GM19324 (cell line): ENCODE data around the gene DCUN1D2.

ENCODE experiments used
- ATAC-seq: cut with Tn5 transposase; IDR thresholded peaks from one replicate; pipeline ENCODE4 v1.9.1; 2021; ENCODE audit warnings: mild to moderate bottlenecking, moderate library complexity; ENCODE audit not compliant: unreplicated experiment, low FRiP score

The DCUN1D2 gene

DNA sequence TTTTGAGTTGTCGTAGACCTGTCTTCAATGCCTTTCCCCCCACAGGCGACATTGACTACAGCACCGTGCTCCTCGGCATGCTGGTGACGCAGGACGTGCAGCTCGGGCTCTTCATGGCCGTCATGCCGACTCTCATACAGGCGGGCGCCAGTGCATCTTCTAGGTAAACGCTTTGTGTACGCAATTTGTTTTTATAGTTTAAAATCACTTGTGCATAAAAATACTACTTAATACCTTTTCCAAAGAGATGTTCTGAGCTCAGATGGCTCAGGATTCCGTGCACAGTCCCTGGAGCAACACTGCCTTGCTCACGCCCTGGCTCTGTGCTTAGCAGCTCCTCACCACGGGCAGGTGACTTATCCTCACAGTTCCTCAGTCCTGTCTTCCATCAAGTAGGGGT is 30.1 kb upstream of the DCUN1D2 start:
- no peak for ATAC-seq

- ATAC-seq, result no peak
These were observed 29.0 kb upstream of the DCUN1D2 start for GRCh38 chr13:113519556-113519955.

- no peak for ATAC-seq
These were observed 27.7 kb upstream of the DCUN1D2 start for GRCh38 chr13:113518076-113518803.

DNA sequence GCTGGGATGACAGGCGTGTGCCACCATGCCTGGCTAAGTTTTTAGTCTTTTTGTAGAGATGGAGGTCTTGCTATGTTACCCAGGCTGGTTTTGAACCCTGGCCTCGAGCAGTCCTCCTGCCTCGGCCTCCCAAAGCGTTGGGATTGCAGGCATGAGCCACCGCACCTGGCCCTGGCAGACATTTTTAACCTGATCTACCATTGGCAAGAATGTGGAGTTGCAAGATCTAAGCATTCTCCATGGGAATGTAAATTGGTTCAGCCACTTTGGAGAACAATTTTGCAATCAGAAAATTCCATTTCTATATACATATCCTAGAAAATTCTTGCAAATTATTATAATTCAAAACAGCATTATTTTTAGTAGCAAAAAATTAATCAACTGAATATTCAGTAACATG is 24.3 kb upstream of the DCUN1D2 start:
- ATAC-seq, result no peak

- ATAC-seq, result no peak
These were observed 23.2 kb upstream of the DCUN1D2 start for GRCh38 chr13:113513761-113514160.

DNA sequence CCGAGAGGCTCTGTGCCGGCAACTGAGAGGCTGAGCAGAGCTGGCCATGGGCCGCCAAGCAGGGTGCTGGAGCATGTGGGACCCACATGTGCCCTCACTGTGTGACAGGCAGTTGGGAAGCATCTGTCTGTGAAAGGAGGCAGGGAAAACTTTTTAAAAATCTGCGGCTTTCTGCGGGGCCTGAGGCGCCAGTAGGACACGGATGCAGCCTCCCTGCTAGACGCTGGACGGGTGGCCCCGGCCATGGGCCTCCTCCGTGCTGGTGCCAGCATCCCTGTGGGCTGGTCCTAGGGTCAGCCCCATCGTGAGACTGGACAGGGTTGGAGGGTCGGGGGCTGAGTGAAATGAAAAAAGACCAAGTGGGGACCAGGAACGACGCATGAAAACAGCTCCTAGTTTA is 20.9 kb upstream of the DCUN1D2 start:
- ATAC-seq, result no peak

- ATAC-seq, result no peak
These were observed 20.4 kb upstream of the DCUN1D2 start for GRCh38 chr13:113510871-113511270.

DNA sequence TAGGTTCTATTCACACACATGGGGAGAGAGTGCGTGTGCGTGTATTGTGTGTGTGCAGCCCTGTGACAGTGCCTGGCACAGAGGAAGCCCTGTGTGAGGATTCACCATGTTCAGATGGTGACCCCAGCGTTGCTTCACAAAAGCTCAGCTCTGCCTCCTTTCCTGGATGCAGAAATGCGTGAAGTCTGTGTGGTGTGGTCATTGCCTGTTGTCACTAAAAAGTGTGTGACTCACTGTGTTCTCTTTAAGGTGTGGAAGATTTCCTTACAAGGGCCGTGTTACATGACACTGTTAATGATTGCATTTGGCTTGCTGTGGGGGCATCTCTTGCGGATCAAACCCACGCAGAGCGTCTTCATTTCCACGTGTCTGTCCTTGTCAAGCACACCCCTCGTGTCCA is 19.5 kb upstream of the DCUN1D2 start:
- ATAC-seq, result no peak

DNA sequence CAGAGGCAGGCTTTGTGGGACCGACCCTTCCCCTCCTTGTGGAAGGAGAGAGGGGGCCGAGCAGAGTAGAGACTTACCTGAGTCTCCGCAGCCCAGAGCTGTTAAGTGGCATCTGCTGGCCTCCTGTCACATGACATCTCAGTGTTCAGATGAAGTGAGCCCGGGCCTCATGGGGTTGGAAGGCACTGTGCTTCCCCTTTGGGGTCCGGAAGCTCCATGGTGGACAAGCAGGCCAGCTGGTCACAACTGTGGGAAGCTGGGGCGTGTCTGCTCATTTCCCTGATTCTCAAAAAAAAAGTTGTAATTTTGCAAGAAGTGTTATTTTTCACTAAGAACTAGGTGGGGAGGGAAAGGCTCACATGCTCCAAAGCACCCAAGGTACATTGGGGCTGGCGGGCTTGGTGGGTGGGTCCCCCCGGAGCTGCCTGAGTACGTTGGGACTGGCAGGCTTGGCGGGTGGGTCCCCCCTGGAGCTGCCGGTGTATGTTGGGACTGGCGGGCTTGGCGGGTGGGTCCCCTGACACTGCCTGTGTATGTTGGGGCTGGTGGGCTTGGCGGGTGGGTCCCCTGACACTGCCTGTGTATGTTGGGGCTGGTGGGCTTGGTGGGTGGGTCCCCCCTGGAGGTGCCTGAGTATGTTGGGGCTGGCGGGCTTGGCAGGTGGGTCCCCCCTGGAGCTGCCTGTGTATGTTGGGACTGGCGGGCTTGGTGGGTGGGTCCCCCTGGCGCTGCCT is 18.2 kb upstream of the DCUN1D2 start:
- ATAC-seq, result no peak

DNA sequence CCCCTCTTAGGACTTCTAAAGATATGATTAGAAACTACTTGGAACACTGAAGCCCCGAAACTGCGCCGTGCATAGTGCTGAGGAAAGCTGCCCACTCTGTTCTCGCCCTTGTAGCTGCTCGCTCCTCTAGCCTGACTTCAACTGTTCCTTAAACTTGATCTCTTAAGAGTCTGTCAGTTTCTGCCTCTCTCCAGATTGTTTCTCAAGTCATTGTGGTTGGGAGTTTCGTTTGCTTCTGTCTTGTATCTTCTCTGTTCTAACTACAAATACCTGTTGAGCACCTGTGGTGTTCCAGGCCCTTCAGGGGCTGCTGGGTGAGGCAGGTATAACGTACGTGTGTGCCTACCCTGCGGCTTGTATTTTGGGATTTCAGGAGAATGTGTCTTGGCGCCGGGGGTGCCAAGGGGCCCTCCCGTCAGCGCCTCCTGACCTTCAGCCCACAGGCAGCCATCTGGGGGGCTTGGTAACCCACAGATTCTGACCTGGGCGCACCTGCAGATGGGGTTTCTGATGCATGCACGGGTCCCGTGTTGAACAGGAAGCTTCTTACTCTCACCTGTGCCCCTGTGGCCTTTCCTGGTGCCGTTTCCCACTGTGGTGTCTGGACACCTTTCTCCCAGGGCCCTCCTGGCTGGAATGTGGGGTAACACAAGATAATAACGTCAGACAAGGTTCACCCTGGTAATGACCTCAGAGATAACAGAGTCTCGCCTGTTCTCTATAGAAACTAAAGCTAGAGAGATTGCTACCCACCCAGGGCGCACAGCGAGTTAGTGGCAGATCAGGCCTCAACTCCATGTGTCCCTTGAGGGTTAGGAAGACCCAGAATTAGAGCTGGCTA is 17.2 kb upstream of the DCUN1D2 start:
- no peak for ATAC-seq

DNA sequence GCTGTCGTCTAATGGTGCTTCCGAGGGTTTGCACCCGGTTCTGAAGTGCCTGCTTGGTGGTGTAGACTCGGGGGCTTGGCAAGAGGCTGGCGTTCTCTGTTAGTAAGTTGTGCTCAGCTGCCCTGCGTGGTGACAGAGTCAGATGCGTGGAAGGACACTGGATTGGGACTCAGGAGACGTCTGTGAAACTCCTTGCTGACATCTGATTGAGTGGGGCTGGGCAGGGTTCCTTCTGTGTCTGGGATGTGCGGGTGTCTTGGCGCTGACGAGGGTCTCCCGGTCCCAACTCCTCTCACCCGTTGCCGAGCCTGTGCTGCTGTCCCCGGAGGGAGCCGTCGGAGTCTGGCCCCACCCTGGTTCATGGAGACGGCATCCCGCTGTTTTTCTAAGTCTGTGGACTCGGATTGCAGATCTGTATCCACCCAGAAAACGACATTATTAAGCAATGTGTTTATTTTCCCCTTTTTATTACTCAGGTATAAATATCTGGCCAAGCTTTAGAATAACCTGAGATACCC is 16.4 kb upstream of the DCUN1D2 start:
- no peak for ATAC-seq

GRCh38 chr13:113506025-113506685 is 15.6 kb upstream of the DCUN1D2 start:
- ATAC-seq, result no peak

- no peak for ATAC-seq
These were observed 12.2 kb upstream of the DCUN1D2 start for GRCh38 chr13:113502686-113503085.

GRCh38 chr13:113500530-113501265 is 10.2 kb upstream of the DCUN1D2 start:
- no peak for ATAC-seq

GRCh38 chr13:113499936-113500335 is 9.4 kb upstream of the DCUN1D2 start:
- no peak for ATAC-seq

GRCh38 chr13:113498905-113499304 is 8.4 kb upstream of the DCUN1D2 start:
- ATAC-seq, result no peak

DNA sequence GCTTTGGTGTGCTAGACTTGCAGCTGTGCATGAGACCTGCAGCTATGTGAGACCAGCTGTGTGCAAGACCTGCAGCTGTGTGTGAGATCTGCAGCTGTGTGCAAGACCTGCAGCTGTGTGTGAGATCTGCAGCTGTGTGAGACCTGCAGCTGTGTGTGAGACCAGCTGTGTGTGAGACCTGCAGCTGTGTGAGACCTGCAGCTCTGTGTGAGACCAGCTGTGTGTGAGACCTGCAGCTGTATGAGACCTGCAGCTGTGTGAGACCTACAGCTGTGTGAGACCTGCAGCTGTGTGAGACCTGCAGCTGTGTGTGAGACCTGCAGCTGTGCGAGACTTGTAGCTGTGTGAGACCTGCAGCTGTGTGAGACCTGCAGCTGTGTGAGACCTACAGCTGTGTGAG is 6.7 kb upstream of the DCUN1D2 start:
- ATAC-seq, result no peak

DNA sequence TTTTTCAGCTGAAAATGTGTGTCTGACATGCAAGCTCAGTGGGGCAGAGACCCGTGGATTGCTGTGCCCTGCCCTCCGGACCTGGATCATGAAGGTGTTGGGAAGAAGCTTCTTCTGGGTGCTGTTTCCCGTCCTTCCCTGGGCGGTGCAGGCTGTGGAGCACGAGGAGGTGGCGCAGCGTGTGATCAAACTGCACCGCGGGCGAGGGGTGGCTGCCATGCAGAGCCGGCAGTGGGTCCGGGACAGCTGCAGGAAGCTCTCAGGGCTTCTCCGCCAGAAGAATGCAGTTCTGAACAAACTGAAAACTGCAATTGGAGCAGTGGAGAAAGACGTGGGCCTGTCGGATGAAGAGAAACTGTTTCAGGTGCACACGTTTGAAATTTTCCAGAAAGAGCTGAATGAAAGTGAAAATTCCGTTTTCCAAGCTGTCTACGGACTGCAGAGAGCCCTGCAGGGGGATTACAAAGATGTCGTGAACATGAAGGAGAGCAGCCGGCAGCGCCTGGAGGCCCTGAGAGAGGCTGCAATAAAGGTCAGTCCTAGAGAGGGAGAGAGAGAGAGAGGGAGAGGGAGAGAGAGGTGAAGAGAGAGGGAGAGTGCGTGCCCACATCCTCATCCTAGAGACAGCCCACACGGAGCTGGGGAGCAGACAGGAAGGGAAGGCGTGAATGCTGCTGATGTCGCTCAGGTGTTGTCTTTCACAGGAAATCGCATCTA is 5.1 kb upstream of the DCUN1D2 start:
- ATAC-seq, result no peak

- ATAC-seq, result no peak
These were observed 2.9 kb upstream of the DCUN1D2 start for GRCh38 chr13:113493315-113493951.
